Keratinocyte (primary cell): ENCODE data around the gene TEX22. TPM values are rescaled to one million over a fixed set of nuclear protein-coding genes. Genes with fewer than 3 reads are reported as not detected.

Experiments
- DNase-seq: peaks from one replicate; pipeline ENCODE4 v3.0.0-alpha.2; 2011; ENCODE audit warnings: low read depth, missing footprints, low spot score
- FAIRE-seq: peaks from 2 replicates; lab custom pipeline; 2011; peaks lifted over from hg19 to GRCh38; lab: Jason Lieb, UNC
- H2AFZ ChIP-seq: 2 replicates; pipeline ENCODE4 v1.6.0; 2012; ENCODE audit warnings: low read length, control low read depth, inconsistent platforms; ENCODE audit not compliant: control insufficient read depth
- H3K27ac ChIP-seq: 2 replicates; pipeline ENCODE4 v1.5.1; 2011; ENCODE audit warnings: low read length; ENCODE audit not compliant: control insufficient read depth, insufficient read depth
- H3K27me3 ChIP-seq: 3 replicates; pipeline ENCODE4 v1.6.0; 2011; ENCODE audit warnings: low read length; ENCODE audit not compliant: control insufficient read depth, insufficient read depth; ENCODE audit errors: extremely low read depth
- H3K36me3 ChIP-seq, 2 experiments: 2 replicates in 1 of 2; 3 replicates in 1 of 2; pipeline ENCODE4 v1.5.1; 2011; ENCODE audit warnings: low read length in 2 of 2, mild to moderate bottlenecking in 1 of 2; ENCODE audit not compliant: control insufficient read depth in 2 of 2, insufficient read depth in 2 of 2; ENCODE audit errors: extremely low read depth in 1 of 2
- H3K4me1 ChIP-seq: 3 replicates; pipeline ENCODE4 v1.5.1; 2011; ENCODE audit warnings: low read length; ENCODE audit not compliant: control insufficient read depth, insufficient read depth; ENCODE audit errors: extremely low read depth
- H3K4me2 ChIP-seq: 3 replicates; pipeline ENCODE4 v1.6.0; 2011; ENCODE audit warnings: low read depth, low read length; ENCODE audit not compliant: control insufficient read depth, insufficient read depth; ENCODE audit errors: extremely low read depth
- H3K4me3 ChIP-seq, 3 experiments: fragments of 200-600 bp in 1 of 3; sonication (generic) in 1 of 3; 2 replicates in 2 of 3; 3 replicates in 1 of 3; pipeline ENCODE4 v1.5.1; 2011 to 2016; ENCODE audit warnings: low read length in 3 of 3, mild to moderate bottlenecking in 3 of 3, control low read depth in 2 of 3, inconsistent platforms in 1 of 3, low read depth in 1 of 3, mixed read lengths in 1 of 3, mixed run types in 1 of 3, moderate library complexity in 1 of 3; ENCODE audit not compliant: control insufficient read depth in 2 of 3, insufficient read depth in 2 of 3; ENCODE audit errors: extremely low read depth in 1 of 3
- H3K79me2 ChIP-seq: 2 replicates; pipeline ENCODE4 v1.6.0; 2012; ENCODE audit warnings: low read length; ENCODE audit not compliant: control insufficient read depth, insufficient read depth
- H3K9ac ChIP-seq: 3 replicates; pipeline ENCODE4 v1.6.0; 2011; ENCODE audit warnings: low read length; ENCODE audit not compliant: control insufficient read depth, insufficient read depth; ENCODE audit errors: extremely low read depth
- H3K9me1 ChIP-seq: 3 replicates; pipeline ENCODE4 v1.6.0; 2011; ENCODE audit warnings: low read length; ENCODE audit not compliant: control insufficient read depth, insufficient read depth; ENCODE audit errors: extremely low read depth
- H3K9me3 ChIP-seq: 2 replicates; pipeline ENCODE4 v1.5.1; 2012; ENCODE audit warnings: low read depth, low read length; ENCODE audit not compliant: control insufficient read depth
- H4K20me1 ChIP-seq: 3 replicates; pipeline ENCODE4 v1.6.0; 2011; ENCODE audit warnings: low read length; ENCODE audit not compliant: control insufficient read depth, insufficient read depth; ENCODE audit errors: extremely low read depth
- EZH2 ChIP-seq: IDR thresholded peaks from one replicate; pipeline ENCODE4 v1.6.1; 2012; ENCODE audit warnings: inconsistent platforms, mild to moderate bottlenecking, low read length, moderate library complexity
- dilution Hi-C: fragments of 300-500 bp; cut with MboI; formaldehyde crosslinking; loops from one replicate; pipeline ENCODE4 v1.7.0; 2020; ENCODE audit warnings: low sequenced_read_pairs; ENCODE audit not compliant: extremely low pct_ligation_motif_present
- polyA plus RNA-seq, 5 experiments: library from polyadenylated mRNA; depleted of rRNA in 3 of 5; stranded (reverse) in 3 of 5; stranded (forward) in 1 of 5; unstranded in 1 of 5; fragments of >200 nt; gene quantifications; 1 replicate in 1 of 5; 2 replicates in 3 of 5; 3 replicates in 1 of 5; pipeline versions ENCODE4 v1.2.1 to v1.2.3, GENCODE V29; 2011 to 2012; ENCODE audit warnings: missing spikeins in 2 of 5, low read depth in 1 of 5, low replicate concordance in 1 of 5
- TF ChIP-seq, protein P1 (sequence below), 3 experiments: IDR thresholded peaks in 1 of 3; conservative IDR thresholded peaks in 1 of 3; optimal IDR thresholded peaks in 1 of 3; 2 replicates in 2 of 3; 3 replicates in 1 of 3; pipeline versions ENCODE3 to v1.5.1; 2011; ENCODE audit warnings: low read length in 3 of 3, mild to moderate bottlenecking in 3 of 3, moderate library complexity in 2 of 3, control low read depth in 1 of 3, inconsistent platforms in 1 of 3; ENCODE audit not compliant: insufficient read depth in 2 of 3; ENCODE audit errors: extremely low read depth in 1 of 3

The TEX22 gene
- polyA plus RNA-seq, 1 donor (not counting 4 experiments of a cell fraction or from before 2014, with no cell fraction given) = 0.03 TPM

GRCh38 chr14:105450123-105450505 is 51.8 kb downstream of the TEX22 start:
- TF ChIP-seq EZH2 = no peak
- TF ChIP-seq, protein P1, sequence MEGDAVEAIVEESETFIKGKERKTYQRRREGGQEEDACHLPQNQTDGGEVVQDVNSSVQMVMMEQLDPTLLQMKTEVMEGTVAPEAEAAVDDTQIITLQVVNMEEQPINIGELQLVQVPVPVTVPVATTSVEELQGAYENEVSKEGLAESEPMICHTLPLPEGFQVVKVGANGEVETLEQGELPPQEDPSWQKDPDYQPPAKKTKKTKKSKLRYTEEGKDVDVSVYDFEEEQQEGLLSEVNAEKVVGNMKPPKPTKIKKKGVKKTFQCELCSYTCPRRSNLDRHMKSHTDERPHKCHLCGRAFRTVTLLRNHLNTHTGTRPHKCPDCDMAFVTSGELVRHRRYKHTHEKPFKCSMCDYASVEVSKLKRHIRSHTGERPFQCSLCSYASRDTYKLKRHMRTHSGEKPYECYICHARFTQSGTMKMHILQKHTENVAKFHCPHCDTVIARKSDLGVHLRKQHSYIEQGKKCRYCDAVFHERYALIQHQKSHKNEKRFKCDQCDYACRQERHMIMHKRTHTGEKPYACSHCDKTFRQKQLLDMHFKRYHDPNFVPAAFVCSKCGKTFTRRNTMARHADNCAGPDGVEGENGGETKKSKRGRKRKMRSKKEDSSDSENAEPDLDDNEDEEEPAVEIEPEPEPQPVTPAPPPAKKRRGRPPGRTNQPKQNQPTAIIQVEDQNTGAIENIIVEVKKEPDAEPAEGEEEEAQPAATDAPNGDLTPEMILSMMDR (optimal IDR thresholded peaks at IDR 0.05 in 1 of 3, IDR thresholded peaks at IDR 0.05 in 1 of 3, conservative IDR thresholded peaks at IDR 0.05 in 1 of 3; ENCODE audit: extremely low read depth in 1 of 3, insufficient read depth in 2 of 3, low read length in 3 of 3) = no peak
- DNase-seq (no peak), FAIRE-seq (no peak)
- Histone ChIP-seq H3K4me1 (no peaks in the 10 kb centered on the region), H3K4me3 (no peak overlapping the region), H4K20me1 (peaks cover 2% of the 10 kb centered on the region), H3K9ac (no peak overlapping the region), H3K27me3 (no peaks in the 10 kb centered on the region), H3K9me3 (no peaks in the 10 kb centered on the region), H3K36me3 (peaks cover 18 to 33% of the 10 kb centered on the region in 2 experiments), H2AFZ (no peak overlapping the region), H3K27ac (no peak overlapping the region), H3K79me2 (peaks cover 15% of the 10 kb centered on the region), H3K4me2 (no peak overlapping the region), H3K9me1 (no peaks in the 10 kb centered on the region)
- dilution Hi-C loops = no loop called here

DNA sequence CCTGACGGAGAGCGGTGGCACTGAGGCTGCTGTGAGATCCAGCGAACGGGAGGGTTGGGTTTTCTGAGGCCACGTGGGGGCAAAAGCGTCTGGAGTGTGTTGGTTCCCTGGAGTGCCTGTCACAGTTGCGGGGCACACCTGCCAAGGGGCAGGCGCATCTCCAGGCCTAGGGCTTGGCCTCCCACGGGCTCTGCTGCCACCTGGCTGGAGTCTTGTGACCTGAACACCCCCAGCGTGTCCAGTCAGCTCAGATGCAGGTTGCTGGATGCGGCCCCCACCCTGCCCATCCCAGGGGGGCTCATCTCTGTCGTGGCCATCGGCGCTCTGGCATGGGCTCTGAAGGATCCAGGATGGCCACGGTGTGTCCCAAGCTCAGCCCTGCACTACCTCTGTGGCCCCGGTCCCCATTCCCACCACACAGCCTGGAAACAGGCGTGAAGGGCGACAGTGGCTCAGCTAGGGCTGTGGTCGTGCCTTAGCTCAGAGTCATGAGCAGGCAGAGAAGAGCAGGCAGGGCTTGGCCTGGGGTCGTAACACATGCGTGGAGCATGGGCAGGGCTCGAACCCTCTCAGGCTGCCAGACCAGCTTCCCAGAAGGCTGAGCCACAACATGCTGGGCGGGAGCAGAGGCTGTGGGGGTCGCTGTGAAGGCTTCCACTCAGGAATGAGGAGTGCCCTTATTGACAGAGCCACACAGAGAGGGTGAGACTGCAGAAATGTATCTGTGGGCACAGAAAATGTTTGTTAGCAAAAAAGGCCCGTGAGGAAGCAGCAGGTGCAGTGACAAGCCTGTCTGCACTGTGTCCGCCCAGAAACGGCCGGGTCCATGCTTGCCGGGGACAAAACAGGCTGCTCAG is 52.8 kb downstream of the TEX22 start:
- TF ChIP-seq EZH2 = no peak
- TF ChIP-seq, protein P1 (optimal IDR thresholded peaks at IDR 0.05 in 1 of 3, IDR thresholded peaks at IDR 0.05 in 1 of 3, conservative IDR thresholded peaks at IDR 0.05 in 1 of 3; ENCODE audit: extremely low read depth in 1 of 3, insufficient read depth in 2 of 3, low read length in 3 of 3) = no peak

More for the DNA sequence above, 52.8 kb downstream of the TEX22 start:
- H3K79me2 ChIP-seq = peaks cover 13% of the 10 kb centered on the region
- no peak for DNase-seq
- H3K4me3 ChIP-seq = no peak overlapping the region
- FAIRE-seq = no peak
- H3K36me3 ChIP-seq = peaks cover 13 to 30% of the 10 kb centered on the region in 2 experiments
- H3K9me1 ChIP-seq = no peaks in the 10 kb centered on the region
- H3K27me3 ChIP-seq = no peaks in the 10 kb centered on the region
- H3K27ac ChIP-seq = no peak overlapping the region
- H3K9me3 ChIP-seq = no peaks in the 10 kb centered on the region
- H2AFZ ChIP-seq = no peak overlapping the region
- dilution Hi-C loops = no loop called here
- no peak overlapping the region for H3K9ac ChIP-seq
- H3K4me2 ChIP-seq = no peak overlapping the region
- H4K20me1 ChIP-seq = peaks cover 2% of the 10 kb centered on the region
- no peaks in the 10 kb centered on the region for H3K4me1 ChIP-seq
